Activated B cell treated with CpG ODN at 0.5 μM for 24 hours (primary cell): ENCODE measurements around the gene EPS8L2. TPM values are rescaled to one million over a fixed set of nuclear protein-coding genes. Genes with fewer than 3 reads are reported as not detected.

Source experiments
- ATAC-seq: fragments of 200-7000 bp; cut with Tn5 transposase; one replicate; pipeline ENCODE4 v1.10.0; 2021; ENCODE audit warnings: low read depth, mild to moderate bottlenecking, moderate library complexity
- CTCF ChIA-PET: fragments of 350-600 bp; sonication (Branson Sonifier 250); formaldehyde crosslinking; loops from one replicate; lab custom pipeline; 2021; ENCODE audit warnings: antibody characterized with exemption; lab: Charles Lee
- POLR2A ChIA-PET: fragments of 350-600 bp; sonication (Branson Sonifier 250); formaldehyde crosslinking; loops from one replicate; lab custom pipeline; 2021; ENCODE audit warnings: antibody characterized with exemption; lab: Charles Lee
- DNase-seq: peaks from one replicate; pipeline ENCODE4 v3.0.0; 2022
- H3K27ac Mint-ChIP-seq: one replicate; pipeline ENCODE4 v1.8.0; 2020; ENCODE audit warnings: mixed read lengths
- H3K27me3 Mint-ChIP-seq: one replicate; pipeline ENCODE4 v1.8.0; 2021; ENCODE audit warnings: mixed read lengths
- H3K36me3 Mint-ChIP-seq: one replicate; pipeline ENCODE4 v1.8.0; 2021; ENCODE audit warnings: low read depth, mixed read lengths
- H3K4me1 Mint-ChIP-seq: one replicate; pipeline ENCODE4 v1.8.0; 2021; ENCODE audit warnings: mixed read lengths
- H3K4me3 Mint-ChIP-seq: one replicate; pipeline ENCODE4 v1.8.0; 2020; ENCODE audit warnings: mild to moderate bottlenecking, mixed read lengths
- H3K9me3 Mint-ChIP-seq: one replicate; pipeline ENCODE4 v1.8.0; 2020; ENCODE audit warnings: mixed read lengths
- intact Hi-C: fragments of 100-400 bp; cut with micrococcal nuclease; formaldehyde crosslinking; loops from one replicate; pipeline ENCODE4 v1.15.1; 2024
- total RNA-seq: library from RNA; stranded (reverse); gene quantifications from 2 replicates; pipeline ENCODE4 v1.2.3, GENCODE V29; 2022
- TF ChIP-seq, protein P1 (sequence below): fragments of 200-600 bp; IDR thresholded peaks from one replicate; pipeline ENCODE4 v1.8.0; 2022; ENCODE audit warnings: antibody characterized with exemption, mild to moderate bottlenecking

Gene EPS8L2
- total RNA-seq, 1 donor from 2014 or later = 5.9 TPM

DNA sequence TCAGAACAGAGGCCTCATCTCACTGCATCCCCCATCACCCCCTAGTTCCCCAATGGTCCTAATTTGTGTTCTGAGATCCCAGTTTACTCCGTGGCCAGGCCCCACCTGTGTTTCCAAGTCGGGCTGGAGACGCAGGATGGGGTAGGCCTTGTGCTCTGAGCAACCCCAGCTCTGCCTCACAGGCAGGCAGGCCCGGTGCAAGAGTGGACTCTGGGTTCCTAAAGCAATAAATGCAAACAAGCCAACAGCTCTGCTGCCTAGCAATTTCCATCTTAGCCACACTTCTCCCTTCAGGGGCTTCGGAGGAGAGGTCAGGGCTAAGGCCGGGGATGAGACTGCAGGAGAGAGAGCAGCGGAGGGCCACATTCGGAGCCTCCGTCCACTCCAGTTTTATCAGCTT is 2.5 kb upstream of the EPS8L2 start:
- POLR2A ChIA-PET = interaction anchor here (1.3 kb wide), 1 partner anchor 9 kb away, joined by 3 read pairs; no protein-coding TSS in a partner anchor

DNA sequence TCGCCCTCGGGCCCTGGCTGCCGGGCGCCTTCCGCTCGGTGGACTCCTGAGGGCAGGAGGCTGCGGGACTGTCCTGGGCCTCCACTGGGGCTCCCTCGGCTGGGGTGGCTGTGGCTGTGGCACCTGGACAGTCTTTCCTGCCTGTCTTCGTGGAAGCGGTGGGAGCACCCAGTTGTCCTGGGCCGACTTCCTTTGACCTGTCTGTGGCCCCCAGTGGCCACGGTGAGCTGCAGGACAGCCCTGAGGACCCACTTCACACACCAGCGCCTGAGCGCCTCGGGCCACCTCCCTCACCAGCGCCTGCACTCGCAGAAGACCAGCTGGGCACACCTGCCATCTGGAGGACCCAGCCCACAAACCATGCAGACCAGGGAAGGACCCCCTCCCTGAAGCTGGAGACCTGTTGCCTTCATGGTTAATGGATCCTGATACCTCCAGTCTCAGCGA is 1.8 kb upstream of the EPS8L2 start:
- Mint-ChIP-seq H3K36me3 (peaks cover 19% of the 10 kb centered on the region), H3K27me3 (peaks cover 9% of the 10 kb centered on the region), H3K9me3 (no peaks in the 10 kb centered on the region), H3K27ac (no peak overlapping the region), H3K4me3 (no peak overlapping the region), H3K4me1 (peaks cover 10% of the 10 kb centered on the region)
- DNase-seq = no peak
- ChIA-PET POLR2A (interaction anchor here (0.6 to 1.3 kb wide), 5 partner anchors 8 to 22 kb away, joined by 3 read pairs; partner anchors contain the start of gene TMEM80), CTCF (interaction anchor here (1.7 kb wide), 1 partner anchor 18 kb away, joined by 5 read pairs; no protein-coding TSS in a partner anchor)
- no peak for ATAC-seq
- intact Hi-C loops = no loop called here
- TF ChIP-seq, protein P1, sequence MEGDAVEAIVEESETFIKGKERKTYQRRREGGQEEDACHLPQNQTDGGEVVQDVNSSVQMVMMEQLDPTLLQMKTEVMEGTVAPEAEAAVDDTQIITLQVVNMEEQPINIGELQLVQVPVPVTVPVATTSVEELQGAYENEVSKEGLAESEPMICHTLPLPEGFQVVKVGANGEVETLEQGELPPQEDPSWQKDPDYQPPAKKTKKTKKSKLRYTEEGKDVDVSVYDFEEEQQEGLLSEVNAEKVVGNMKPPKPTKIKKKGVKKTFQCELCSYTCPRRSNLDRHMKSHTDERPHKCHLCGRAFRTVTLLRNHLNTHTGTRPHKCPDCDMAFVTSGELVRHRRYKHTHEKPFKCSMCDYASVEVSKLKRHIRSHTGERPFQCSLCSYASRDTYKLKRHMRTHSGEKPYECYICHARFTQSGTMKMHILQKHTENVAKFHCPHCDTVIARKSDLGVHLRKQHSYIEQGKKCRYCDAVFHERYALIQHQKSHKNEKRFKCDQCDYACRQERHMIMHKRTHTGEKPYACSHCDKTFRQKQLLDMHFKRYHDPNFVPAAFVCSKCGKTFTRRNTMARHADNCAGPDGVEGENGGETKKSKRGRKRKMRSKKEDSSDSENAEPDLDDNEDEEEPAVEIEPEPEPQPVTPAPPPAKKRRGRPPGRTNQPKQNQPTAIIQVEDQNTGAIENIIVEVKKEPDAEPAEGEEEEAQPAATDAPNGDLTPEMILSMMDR = no peak

More for the DNA sequence above, 2.5 kb upstream of the EPS8L2 start:
- no peak for DNase-seq
- H3K27ac Mint-ChIP-seq = no peak overlapping the region
- peaks cover 10% of the 10 kb centered on the region for H3K4me1 Mint-ChIP-seq
- intact Hi-C loops = no loop called here
- H3K9me3 Mint-ChIP-seq = no peaks in the 10 kb centered on the region
- peaks cover 23% of the 10 kb centered on the region for H3K36me3 Mint-ChIP-seq
- CTCF ChIA-PET = interaction anchor here (1.7 kb wide), 1 partner anchor 19 kb away, joined by 5 read pairs; no protein-coding TSS in a partner anchor
- TF ChIP-seq, protein P1 = no peak
- no peak overlapping the region for H3K4me3 Mint-ChIP-seq
- H3K27me3 Mint-ChIP-seq = peaks cover 9% of the 10 kb centered on the region
- no peak for ATAC-seq

DNA sequence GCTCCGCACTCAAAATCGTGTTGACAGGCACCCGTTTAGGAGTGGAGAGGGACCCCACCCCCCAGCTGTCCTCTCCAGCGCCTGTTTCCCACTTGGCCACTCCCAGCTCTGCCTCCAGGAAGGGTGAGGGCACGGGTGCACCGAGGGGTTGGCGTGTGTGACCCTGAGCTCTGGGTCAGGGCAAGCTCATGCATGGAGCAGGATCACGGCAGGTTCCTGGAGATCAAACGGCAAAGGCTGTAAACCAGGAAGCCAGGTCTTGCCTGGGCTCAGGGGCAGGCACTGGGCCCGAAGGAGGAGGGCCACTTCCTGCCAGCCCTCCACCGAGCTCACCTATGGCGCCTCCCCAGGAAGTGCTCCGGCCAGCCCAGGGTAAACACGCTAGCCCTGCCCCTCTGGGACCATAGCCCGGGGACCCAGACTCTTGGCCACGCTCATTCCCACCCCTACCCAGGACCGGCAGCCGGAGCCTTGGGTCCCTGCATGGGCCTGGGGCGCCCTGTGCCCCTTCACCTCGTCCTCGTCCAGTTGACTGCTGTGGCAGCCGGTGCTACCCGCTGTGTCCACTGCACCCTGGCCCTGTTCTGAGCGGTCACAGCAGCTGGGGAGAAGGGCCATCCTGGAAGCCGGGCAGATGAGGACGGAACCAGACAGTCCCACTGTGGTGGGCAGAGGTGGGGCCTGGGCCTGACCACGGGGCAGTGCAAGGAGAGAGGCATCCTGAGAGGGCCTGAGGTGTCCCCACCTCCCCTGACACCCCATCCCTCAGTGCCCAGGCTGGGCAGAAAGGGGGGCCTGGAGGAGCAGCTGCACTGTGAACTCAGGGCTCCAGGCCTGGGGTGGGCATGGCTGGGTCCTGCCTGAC is 1.0 kb upstream of the EPS8L2 start:
- POLR2A ChIA-PET = interaction anchor here (0.6 to 1.3 kb wide), 5 partner anchors 8 to 21 kb away, joined by 3 to 4 read pairs (median 3); partner anchors contain the start of gene TMEM80
- Mint-ChIP-seq H3K27ac (no peak overlapping the region), H3K36me3 (peaks cover 13% of the 10 kb centered on the region), H3K9me3 (no peaks in the 10 kb centered on the region), H3K4me3 (no peak overlapping the region), H3K27me3 (peaks cover 11% of the 10 kb centered on the region), H3K4me1 (peaks cover 10% of the 10 kb centered on the region)
- ATAC-seq (no peak), DNase-seq (no peak)
- CTCF ChIA-PET = interaction anchor here (1.7 kb wide), 1 partner anchor 18 kb away, joined by 5 read pairs; no protein-coding TSS in a partner anchor
- intact Hi-C loops = no loop called here
- TF ChIP-seq, protein P1 = no peak

DNA sequence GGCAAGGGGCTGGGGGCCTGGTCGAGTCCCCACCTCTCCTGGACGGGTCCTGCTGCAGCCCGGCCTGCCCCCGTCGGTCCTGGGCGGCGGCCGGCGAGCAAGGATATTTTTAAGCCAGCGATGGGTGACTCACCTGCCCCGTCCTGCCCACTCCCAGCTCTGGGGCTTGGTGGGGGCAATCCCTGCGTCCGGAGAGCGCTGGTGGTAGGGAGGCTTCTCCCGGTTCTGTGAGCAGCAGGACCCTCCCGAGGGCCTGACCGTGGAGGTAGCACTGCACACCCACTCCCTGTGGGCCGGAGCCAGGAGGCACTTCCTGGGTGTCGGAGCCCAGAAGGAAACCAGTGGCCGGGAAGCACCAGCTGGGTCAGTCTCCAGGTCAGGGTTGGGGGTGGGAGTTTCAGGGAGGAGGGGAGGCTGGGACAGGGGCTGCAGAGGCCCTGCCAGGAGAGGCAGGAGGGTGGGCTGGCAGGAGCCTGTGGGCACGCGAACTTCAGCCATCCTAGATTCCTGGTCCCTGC is 467 bp downstream of the EPS8L2 start:
- peaks cover 18% of the 10 kb centered on the region for H3K27me3 Mint-ChIP-seq
- H3K36me3 Mint-ChIP-seq = peaks cover 7% of the 10 kb centered on the region
- POLR2A ChIA-PET = no interaction called here
- DNase-seq = no peak
- intact Hi-C loops = no loop called here
- TF ChIP-seq, protein P1 = no peak
- H3K4me3 Mint-ChIP-seq = no peak overlapping the region
- H3K27ac Mint-ChIP-seq = no peak overlapping the region
- CTCF ChIA-PET = interaction anchor here (1.4 kb wide), 1 partner anchor 9 kb away, joined by 7 read pairs; no protein-coding TSS in a partner anchor
- H3K4me1 Mint-ChIP-seq = peaks cover 16% of the 10 kb centered on the region
- no peaks in the 10 kb centered on the region for H3K9me3 Mint-ChIP-seq
- no peak for ATAC-seq
